Activated CD4-positive, alpha-beta T cell treated with anti-CD3 and anti-CD28 coated beads, Interleukin-10, Interleukin-2, amounts not matched to agents 100 ng/mL and 50 ng/mL, durations not matched to agents 16 hours and 8 hours (primary cell): ENCODE measurements around the gene TIGD3.

Experiments used
- DNase-seq: peaks from one replicate; pipeline ENCODE4 v3.0.0-alpha.2; 2020

TIGD3 gene

DNA sequence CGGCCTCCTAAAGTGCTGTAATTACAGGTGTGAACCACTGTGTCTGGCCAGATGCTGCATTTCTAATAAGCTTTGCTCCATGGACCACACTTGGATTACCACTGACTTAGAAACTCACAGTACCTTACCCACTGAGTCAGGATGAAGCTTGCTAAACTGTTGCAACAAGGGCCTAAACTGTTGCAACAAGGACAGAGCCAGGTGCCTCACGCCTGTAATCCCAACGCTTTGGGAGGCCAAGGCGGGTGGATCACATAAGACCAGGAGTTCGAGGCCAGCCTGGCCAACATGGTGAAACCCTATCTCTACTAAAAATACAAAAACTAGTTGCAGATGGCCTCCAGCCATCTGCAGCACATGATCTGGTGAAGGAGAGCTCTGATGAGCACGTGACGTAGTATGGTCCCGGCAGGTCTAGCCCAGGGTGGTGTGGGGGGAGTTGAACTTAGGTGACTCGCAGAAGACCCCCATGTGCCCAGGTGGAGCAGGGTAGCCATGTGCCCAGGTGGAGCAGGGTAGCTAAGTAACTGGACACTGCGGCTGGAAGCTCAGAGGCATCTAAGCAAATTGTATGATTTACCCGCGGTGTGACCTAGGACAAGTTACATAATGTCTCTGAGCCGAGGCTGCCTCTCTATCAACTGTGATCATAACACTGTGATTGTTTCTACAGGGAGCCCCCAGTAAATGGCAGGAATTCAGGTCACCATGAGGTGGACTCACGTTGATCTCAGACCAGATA, 19.5 kb downstream of the TIGD3 start:
- DNase-seq = no peak

GRCh38 chr11:65375012-65375411, 20.5 kb downstream of the TIGD3 start:
- DNase-seq = no peak

DNA sequence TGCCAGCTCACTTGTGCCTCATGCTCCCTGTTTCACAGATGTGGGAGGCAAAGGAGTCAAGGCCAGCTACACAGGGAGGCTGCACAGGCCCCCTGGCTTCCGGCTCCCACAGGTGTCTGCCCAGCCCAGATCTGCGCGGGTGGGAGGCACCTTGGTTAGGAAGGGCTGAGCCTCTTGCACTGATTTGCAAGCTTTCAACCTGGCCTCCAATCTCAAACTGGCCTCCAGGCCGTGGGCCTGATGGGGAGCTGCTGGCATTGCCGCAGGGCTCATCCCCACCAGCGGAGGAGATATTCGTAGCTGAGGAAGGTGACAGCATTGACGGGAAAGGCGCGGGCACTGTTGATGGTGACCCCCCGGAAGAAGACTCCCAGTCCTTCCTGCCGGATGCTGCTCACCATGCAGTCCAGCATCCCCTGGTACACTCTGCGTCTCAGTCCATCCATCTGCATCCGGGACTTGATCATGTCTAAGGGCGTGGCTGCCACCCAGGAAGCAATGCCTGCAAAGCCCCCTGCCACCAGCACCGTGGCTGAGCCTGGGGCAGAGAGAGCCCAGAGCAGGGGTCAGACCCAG, 21.7 kb downstream of the TIGD3 start:
- DNase-seq = no peak

- no peak for DNase-seq
Observed at GRCh38 chr11:65377036-65377435, 22.5 kb downstream of the TIGD3 start.

DNA sequence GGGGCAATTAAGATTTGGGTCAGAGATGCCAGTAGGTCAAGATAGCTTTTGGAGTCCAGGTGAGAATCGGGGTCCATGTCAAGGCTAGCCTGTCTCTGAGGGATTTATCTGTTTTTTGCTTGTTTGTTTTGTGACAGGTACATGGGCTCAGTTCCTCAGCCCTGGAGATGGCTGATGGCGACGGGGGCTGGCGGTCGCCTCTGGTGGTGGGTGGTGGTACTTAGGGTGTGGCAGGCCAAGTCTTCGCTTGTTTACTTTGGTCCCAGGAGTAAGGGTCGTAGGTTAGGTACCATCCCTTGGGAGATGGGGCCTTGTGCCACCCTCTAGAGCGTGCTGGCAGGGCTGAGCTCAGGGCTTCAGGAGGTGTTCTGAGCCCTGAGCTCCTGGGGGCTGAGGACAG, 23.2 kb downstream of the TIGD3 start:
- DNase-seq = no peak

DNA sequence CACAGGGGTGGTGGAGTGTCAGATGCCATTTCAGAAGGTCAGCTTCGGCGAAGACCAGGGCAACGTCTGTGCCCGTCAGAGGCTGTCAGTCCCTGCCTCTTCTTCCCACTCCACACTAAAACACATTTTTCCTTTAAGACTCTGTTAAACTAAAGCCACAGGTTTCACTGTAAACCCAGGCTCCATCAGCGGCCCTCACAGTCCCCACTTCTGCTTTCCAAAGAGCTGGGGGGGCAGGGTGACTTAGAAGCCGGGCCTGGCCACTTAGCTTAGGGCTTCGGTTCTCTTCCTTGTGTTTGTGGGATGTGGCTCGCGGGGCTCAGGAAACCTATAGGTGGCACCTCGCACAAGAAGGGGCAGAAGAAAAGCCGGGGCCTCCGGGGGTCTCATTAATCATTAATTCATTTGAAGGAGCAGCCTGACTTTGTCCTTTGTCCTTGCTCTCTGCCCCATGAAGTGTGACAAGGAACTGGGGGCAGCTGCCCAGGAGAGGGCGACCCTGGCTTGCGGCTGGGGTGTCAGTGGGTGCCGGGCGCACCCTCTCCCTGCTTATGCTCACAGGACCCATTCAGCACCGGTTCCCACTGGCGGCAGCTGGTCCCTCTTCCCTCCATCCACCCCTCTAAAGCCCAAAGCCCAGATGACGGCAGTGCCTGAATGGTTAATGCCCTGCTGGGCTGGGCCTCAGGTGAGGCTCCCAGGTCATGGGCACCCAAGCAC, 23.8 kb downstream of the TIGD3 start:
- DNase-seq = no peak

DNA sequence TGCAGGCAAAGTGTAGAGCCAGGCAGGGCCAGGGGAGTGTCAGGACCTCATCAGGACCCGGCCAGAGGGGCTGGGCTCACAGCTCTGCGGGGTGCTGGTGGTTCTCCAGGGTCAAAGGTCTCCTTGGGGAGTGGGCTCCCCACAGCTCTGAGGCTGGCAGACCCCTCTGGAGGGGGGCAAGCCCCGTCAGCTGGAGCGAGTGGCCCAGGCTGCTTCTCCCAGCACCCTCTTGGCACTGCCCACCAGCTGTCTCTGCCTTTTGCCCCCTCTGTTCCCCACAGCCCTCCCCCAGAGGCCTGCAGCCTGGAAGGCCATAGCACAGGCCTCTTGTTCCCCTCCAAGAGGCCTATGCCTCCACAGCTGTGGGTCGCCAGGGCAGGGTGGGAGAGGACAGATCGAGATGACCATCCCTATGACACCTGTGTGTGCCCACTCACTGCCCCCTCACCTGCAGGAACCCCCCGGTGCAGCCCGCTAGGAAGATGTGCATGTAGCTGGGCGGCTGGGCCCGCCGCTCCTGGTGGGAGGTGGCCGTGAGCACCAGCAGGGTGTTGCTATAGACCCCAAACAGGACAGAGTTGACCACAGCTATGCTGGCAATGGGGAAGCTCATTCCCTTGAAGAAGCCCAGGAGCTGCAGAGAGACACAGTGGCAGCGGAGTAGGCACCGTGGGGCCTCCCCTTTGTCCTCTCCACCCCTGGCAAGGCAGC, 24.5 kb downstream of the TIGD3 start:
- DNase-seq = no peak

DNA sequence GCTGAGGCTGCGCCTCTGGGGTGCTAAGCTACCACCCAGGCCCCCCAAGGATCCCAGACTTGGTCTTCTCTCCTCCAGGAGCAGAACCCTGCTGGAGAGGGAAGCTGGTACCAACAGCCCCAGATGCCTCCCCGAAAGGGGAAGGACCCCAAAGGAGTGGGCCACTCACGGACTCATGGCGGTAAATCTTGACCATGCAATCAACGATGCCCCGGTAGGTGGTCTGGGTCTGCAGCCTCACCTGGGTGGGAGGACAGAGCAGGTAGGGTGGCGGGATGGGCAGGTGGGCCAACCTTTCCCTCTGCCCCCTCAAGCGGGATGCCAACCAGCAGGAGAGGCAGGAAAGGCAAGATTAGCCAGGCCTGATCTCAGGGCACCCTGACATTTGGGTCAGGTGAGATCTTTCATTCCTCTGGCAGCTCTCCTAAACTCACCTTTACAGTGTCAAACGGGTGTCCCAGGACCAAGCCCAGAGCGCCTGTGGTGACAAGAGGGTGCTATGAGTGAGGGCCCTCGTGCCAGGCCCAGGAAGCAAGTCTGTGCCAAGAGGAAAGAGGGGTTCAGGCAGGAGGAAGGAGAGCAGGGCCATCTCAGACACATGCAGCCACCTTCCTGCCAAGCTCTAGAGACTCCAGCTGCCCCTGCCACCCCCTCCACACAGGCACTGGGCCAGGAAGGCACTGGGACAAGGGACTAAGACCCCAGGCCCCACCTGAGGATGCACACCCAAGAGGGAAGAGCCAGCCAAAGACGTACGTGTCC, 25.3 kb downstream of the TIGD3 start:
- DNase-seq = no peak

GRCh38 chr11:65380460-65381119, 26.0 kb downstream of the TIGD3 start:
- DNase-seq = no peak

- DNase-seq = peak; percentile 72
Observed at GRCh38 chr11:65381716-65382032, 27.1 kb downstream of the TIGD3 start.

GRCh38 chr11:65382033-65382803, 27.7 kb downstream of the TIGD3 start, which contains the start of gene SLC25A45:
Gene SLC25A45, minus strand, starts transcription at chr11:65382646. Its CDS starts 695 bp downstream, at chr11:65381951.
- peak; percentile 97 for DNase-seq

DNA sequence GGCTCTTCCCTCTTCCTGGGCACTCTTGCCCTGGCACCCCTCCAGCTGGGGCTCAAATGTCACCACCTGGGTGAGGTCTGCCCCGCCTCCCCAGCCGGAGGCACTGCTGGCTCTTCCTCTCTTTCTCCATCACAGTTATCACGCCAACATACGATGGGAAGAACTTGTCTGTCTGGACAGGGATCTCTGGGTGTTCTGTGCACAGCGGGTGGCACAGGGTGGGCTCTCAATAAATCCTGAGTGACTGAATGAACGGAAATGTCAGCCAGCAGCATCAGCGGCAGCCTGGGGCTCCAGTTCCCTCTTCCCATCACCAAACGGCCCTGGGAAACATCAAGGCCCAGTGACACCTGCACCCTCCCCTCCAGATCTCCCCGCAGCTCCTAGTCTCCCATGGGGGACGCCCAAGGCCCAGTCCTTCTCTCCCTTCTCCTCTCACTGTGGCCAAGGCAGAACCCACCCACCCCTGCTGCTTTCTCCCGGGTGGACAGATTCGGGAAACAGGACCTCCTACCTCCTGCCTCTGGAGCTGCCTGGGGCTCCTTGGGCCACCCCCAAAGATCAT, 28.3 kb downstream of the TIGD3 start:
- no peak for DNase-seq

DNA sequence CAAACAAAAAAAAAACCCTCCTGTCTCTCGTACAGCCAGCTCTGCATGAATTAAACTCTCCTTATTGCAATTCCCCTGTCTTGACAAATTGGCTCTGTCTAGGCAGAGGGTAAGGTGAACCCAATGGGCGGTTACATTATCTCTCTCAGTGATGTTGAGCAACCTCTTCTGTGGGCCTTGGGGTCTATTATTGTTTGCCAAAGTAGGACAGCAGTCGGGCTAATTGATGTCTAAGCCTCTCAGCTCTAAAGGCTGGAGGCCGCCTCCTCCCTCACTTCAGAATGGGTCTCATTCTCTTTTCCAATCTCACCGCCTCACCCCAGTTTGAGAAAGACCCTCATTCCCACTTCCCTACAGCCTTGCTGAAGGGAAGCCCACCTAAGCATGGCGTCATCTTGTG, 29.2 kb downstream of the TIGD3 start:
- DNase-seq = no peak

DNA sequence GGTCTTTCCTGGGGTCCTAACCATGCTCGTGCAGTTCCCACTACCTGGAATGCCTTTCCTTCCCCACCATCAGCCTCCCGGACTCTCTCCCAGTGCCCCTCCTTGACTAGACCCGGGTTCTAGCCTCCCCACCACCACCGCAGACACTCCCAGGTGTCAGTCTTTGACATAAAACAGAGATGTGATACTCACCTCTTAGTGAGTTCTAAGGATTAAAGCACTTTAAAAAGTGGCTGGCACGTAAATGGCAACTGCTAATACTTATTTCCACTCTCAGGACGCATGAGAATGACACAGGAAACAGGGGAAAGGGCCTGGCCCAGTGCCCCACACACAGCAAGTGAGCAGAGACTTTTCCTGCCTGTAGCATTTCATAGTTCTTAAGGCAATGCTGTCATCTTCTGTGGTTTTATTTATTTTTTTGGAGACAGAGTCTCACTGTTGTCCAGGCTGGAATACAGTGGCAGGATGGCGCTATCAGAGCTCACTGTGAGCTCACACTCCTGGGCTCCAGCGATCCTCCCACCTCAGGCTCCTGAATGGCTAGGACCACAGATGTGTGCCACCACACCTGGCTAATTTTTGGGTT, 29.8 kb downstream of the TIGD3 start:
- DNase-seq = peak; percentile 16

DNA sequence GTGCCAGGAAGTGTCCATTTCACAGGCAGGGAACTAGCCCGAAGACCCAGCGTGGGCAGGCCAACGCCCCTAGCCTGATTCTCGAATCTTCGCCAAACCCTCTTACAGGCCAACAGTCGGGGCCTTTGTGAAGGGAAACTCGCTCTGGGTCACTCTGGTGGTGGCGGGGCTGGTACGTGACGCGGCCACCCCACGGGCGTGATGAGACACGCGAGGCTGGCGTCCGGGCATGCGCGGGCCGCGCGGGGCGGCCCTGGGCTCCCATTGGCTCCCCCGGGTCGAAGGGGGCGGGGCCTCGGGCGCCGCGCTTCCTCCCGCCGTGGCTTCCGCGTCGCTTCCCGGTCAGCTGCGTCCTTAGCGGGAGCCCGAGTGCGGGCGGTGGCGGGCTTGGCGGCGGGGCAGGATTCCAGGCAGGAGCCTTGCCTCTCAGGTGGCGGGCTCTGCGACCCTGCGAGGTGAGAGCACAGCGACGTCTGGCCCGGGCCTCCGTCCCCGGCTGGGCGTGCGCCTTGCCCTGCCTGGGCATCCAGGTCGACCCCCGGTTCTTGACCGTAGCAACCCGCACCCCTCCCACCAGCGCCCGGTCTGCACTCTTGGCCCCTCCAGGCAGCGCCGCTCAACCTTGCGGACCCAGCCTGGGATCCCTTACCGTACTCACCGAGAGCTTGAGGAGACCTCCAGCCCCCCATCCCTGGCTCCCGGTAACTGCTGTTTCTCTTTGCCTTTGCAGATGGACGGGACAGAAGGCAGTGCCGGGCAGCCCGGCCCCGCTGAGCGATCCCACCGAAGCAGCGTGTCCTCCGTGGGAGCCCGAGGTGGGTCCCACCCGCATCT, 32.0 kb downstream of the TIGD3 start, which contains the start of gene FRMD8:
FRMD8 (plus strand) TSS at position 331 of the 834 bp plus-strand sequence; CDS start at position 731, 400 bp downstream.
- peak; percentile 89 for DNase-seq

DNA sequence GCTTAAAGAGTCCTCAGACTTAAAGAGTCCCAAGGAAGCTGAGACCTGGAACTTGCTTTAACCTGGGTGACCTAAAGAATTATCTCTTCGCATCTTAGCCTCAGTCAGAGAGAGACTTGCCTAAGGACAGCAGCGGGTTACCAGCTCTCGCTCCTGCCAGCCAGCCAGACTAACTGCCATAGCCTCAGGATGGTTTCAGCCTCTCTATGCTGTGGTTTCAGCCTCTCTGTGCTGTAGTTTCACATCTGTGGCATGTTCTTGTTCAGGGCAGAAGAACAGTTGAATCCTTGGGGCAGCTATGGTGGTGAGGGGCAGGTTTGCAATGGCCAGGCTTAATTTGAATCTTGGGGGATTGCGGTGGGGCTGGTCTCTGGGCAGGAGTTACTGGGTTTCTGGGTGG, 34.2 kb downstream of the TIGD3 start:
- DNase-seq = peak; percentile 41

DNA sequence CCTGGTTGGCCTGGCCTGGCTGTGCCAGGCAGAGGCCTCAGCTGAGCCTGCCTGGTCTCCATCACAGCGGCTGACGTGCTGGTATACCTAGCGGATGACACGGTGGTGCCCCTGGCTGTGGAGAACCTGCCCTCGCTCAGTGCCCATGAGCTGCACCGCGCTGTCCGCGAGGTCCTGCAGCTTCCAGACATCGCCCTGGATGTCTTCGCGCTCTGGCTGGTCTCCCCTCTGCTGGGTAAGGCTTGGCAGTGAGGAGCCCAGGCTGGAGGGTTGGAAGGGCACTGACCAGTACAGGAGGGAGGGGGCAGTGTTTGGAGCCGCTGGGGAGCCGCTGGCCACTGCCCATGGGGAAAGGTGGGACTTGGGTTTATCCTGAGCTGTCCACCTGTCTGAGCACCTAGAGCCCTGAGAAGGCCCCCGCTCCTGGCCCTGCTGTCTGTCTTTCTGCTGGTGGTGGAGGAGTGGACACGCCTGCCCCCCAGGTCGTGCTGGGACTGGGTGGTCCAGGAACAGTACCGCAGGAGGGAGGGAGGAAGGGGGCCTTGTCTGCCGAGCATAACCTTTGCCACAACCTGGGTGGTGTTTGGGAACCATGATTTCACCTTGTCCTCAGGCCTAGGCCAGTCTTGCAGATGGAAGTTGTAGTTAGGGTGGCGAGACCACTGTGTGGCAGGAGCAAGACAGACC, 34.9 kb downstream of the TIGD3 start:
- DNase-seq = no peak

DNA sequence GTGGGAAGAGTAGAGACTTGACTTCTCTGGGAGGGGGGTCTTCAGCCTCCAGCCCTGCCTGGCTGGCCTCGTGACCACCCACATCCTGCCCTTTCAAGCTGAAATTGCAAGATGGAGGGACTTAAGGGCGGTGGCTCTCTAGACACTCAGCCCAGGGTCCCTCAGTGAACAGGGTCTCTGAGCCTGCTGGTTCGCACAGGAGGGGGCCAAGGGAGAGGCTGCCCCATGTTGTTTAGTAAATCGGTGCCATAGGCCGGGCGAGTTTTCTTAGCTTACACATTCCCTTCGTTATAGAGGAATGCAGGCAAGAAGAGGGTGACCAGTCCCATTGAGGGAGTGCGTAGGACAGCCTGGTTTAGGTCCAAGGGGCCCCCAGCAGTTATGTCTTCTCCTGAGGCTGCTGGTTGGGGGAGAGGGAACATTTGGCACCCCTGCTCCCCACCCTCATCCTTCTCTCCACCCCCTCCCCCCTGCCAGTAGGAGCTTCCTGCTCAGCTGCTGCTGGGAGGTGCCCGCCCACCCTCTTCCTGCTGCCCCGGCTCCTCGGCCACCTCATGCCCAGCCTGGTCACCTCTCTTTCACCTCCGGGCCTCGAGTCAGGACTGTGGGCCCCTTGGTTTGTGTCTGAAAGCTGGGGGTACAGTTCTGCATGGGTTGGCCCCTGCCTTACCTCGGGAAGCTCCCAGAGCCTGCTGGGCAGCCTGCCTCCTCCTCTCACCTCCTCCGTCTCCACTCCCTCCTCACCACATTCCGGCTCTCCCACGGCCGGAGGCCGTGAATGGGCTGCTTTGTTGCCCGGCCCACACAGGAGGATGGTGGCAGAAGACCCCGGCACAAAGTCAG, 35.8 kb downstream of the TIGD3 start:
- DNase-seq = no peak
